Measurements from ENCODE around the gene HSP90AB1. TPM values are rescaled to one million over a fixed set of nuclear protein-coding genes. Genes with fewer than 3 reads are reported as not detected.

The HSP90AB1 gene
- total RNA-seq, 2 donors from 2014 or later, result 716 to 772 TPM

- H3K4me3 ChIP-seq, result no peak overlapping the region
- no peaks in the 10 kb centered on the region for H3K9me3 ChIP-seq
- no peak for TF ChIP-seq CTCF (IDR thresholded peaks at IDR 0.05)
- DNase-seq (ENCODE audit: low spot score), result no peak
- H3K27ac ChIP-seq, result peak overlapping the region; percentile 98
- peaks cover 0 to 85% of the 10 kb centered on the region in 2 donors for H3K4me1 ChIP-seq
- no peaks in the 10 kb centered on the region for H3K36me3 ChIP-seq
- H3K27me3 ChIP-seq, result no peaks in the 10 kb centered on the region
These were observed 26.0 kb upstream of the HSP90AB1 start for GRCh38 chr6:44220913-44221290.

- Histone ChIP-seq H3K9me3 (no peaks in the 10 kb centered on the region), H3K27me3 (no peaks in the 10 kb centered on the region), H3K36me3 (no peaks in the 10 kb centered on the region), H3K4me3 (peak overlapping the region; percentile 18 to 67), H3K27ac (peak overlapping the region; percentile 98), H3K4me1 (peaks cover 0 to 90% of the 10 kb centered on the region in 2 donors)
- peak; percentile 77 to 90 for TF ChIP-seq CTCF (IDR thresholded peaks at IDR 0.05)
- peak; percentile 94 for DNase-seq (ENCODE audit: low spot score)
These were observed 25.5 kb upstream of the HSP90AB1 start for GRCh38 chr6:44221291-44221960.

- Histone ChIP-seq H3K4me1 (peaks cover 0 to 91% of the 10 kb centered on the region in 2 donors), H3K9me3 (no peaks in the 10 kb centered on the region), H3K4me3 (peak overlapping the region; percentile 18 to 67), H3K27me3 (no peaks in the 10 kb centered on the region), H3K27ac (peak overlapping the region; percentile 98), H3K36me3 (no peaks in the 10 kb centered on the region)
- DNase-seq (ENCODE audit: low spot score), result no peak
- TF ChIP-seq CTCF (IDR thresholded peaks at IDR 0.05), result no peak
These were observed 25.0 kb upstream of the HSP90AB1 start for GRCh38 chr6:44221961-44222335.

- Histone ChIP-seq H3K4me3 (peak overlapping the region; percentile 55 to 67), H3K9me3 (no peaks in the 10 kb centered on the region), H3K27ac (peak overlapping the region; percentile 98), H3K36me3 (no peaks in the 10 kb centered on the region), H3K4me1 (peaks cover 0 to 91% of the 10 kb centered on the region in 2 donors), H3K27me3 (no peaks in the 10 kb centered on the region)
- no peak for DNase-seq (ENCODE audit: low spot score)
- no peak for TF ChIP-seq CTCF (IDR thresholded peaks at IDR 0.05)
These were observed 24.2 kb upstream of the HSP90AB1 start for GRCh38 chr6:44222486-44223318.

- no peak for DNase-seq (ENCODE audit: low spot score)
- Histone ChIP-seq H3K36me3 (no peaks in the 10 kb centered on the region), H3K4me1 (peaks cover 0 to 91% of the 10 kb centered on the region in 2 donors), H3K9me3 (no peaks in the 10 kb centered on the region), H3K27me3 (no peaks in the 10 kb centered on the region), H3K27ac (peak within 1 kb of the TSS; percentile 98), H3K4me3 (peak within 1 kb of the TSS; percentile 55 to 67)
- peak in 1 of 2 donors; percentile 35 for TF ChIP-seq CTCF (IDR thresholded peaks at IDR 0.05)
These were observed 23.4 kb upstream of the HSP90AB1 start, which contains the start of gene SLC29A1 for GRCh38 chr6:44223319-44224028. TSS of gene SLC29A1 (plus strand) at chr6:44223595. CDS start at chr6:44227314, 3,719 bp downstream.

Measured in right atrium auricular region (tissue), 2 donors.